HG03045 (cell line): ENCODE measurements around the gene NME1.

ENCODE experiments used
- ATAC-seq: cut with Tn5 transposase; IDR thresholded peaks from one replicate; pipeline ENCODE4 v1.9.1; 2021; ENCODE audit warnings: mild to moderate bottlenecking, moderate library complexity; ENCODE audit not compliant: unreplicated experiment

NME1 gene

GRCh38 chr17:51188271-51188833 is 35.0 kb downstream of the NME1 start:
- no peak for ATAC-seq

DNA sequence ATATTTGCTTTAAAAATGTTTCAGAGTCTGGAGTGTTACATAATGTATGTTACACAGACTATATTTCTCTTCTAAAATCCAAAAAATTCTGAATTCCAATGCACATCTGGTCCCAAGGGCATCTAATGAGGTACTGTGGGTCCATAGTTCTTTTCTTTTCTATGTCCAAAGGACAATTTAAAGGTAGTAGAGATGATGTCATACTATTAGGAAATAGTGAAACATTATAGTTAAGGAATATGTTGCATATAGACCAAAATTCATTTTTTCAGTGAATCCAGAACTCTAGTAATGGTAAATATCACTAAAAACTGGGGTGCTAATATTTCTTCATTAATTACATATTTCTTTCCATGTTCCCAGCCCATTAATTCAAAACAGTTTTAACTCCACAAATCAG is 35.8 kb downstream of the NME1 start:
- no peak for ATAC-seq

GRCh38 chr17:51189628-51190027 is 36.3 kb downstream of the NME1 start:
- no peak for ATAC-seq

DNA sequence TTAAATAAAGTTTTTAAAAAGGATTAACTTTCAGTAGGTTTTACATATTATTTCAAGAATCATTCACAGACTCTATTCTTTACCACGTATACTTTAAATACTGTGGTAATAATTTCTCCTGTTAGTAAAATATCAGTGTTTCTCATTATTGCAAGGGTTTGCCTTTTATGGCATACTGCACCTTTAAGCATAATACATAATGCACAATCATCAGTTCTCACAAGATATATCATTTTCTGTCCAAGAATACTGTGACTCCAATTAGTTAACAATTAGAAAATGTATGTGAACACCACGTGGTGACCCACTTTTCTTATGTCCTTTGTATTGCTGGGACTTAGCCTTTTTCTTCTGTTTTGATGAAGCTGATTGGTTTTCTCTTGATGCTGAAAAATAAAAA is 38.5 kb downstream of the NME1 start:
- no peak for ATAC-seq

DNA sequence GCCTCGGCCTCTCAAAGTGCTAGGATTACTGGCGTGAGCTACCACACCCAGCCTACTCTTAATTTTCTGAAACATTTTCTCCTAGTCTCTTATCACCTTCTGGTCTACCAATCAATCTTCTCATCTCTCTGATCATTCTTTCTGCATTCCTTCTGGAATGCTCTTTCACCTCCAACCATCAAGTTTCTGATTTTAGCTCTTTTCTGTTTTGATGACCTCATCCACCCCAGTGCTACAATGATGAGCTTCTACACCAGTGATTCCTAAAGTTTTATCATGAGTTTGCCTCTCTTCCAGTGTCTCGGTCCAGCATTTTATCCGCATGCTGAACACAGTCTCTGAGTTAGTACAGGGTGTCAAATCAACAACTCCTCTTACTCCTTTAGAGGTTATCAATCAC is 44.4 kb downstream of the NME1 start:
- no peak for ATAC-seq

- no peak for ATAC-seq
These were observed 46.9 kb downstream of the NME1 start for GRCh38 chr17:51200295-51200694.

GRCh38 chr17:51200846-51201245 is 47.5 kb downstream of the NME1 start:
- no peak for ATAC-seq

DNA sequence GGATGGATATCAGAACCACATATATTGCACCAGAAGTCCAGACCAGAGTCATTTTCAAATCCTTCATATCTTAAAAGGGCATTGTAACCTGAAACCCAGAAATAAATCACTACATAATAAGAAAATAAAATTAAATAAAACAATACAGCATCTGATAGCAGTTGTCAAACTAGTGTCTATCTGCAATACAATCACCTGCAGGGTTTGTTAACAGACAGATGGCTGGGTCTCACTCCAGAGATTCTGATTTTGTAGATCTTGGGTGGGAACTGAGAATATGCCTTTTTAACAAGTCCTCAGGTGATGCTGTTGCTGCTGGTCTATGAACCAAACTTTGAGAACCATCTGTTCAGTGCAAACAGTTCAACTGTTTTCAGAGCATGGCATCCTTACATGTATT is 50.5 kb downstream of the NME1 start:
- no peak for ATAC-seq
